Naive thymus-derived CD4-positive, alpha-beta T cell (primary cell): ENCODE data around the gene TMEM163. TPM values are rescaled to one million over a fixed set of nuclear protein-coding genes. Genes with fewer than 3 reads are reported as not detected.

ENCODE experiments used
- ATAC-seq: fragments of 150-1000 bp; cut with Tn5 transposase; 2 replicates; pipeline ENCODE4 v1.10.0; 2021; ENCODE audit warnings: mild to moderate bottlenecking, moderate library complexity
- CTCF ChIA-PET: fragments of 350-600 bp; sonication (Branson Sonifier 250); formaldehyde crosslinking; loops from one replicate; lab custom pipeline; 2021; ENCODE audit warnings: antibody characterized with exemption; lab: Charles Lee
- POLR2A ChIA-PET: fragments of 350-600 bp; sonication (Branson Sonifier 250); formaldehyde crosslinking; loops from one replicate; lab custom pipeline; 2021; ENCODE audit warnings: antibody characterized with exemption, inconsistent platforms; lab: Charles Lee
- DNase-seq, 9 donors: peaks; one replicate each; pipeline versions ENCODE4 v3.0.0 to v3.0.0-alpha.2; 2020 to 2022; ENCODE audit warnings: mixed read lengths in 1 of 9
- H3K27ac ChIP-seq: one replicate; pipeline ENCODE4 v1.7.0; 2013; ENCODE audit warnings: mild to moderate bottlenecking, low read depth, low read length, moderate library complexity
- H3K27me3 ChIP-seq, 2 donors: one replicate each; pipeline ENCODE4 v1.7.0; 2013; ENCODE audit warnings: low read length in 2 of 2, mild to moderate bottlenecking in 2 of 2, moderate library complexity in 2 of 2; ENCODE audit not compliant: control insufficient read depth in 2 of 2, insufficient read depth in 2 of 2
- H3K36me3 ChIP-seq, 3 experiments: 1 replicate in 2 of 3; 2 replicates in 1 of 3; pipeline ENCODE4 v1.7.0; 2013; ENCODE audit warnings: low read length in 3 of 3, mild to moderate bottlenecking in 3 of 3, moderate library complexity in 1 of 3; ENCODE audit not compliant: insufficient read depth in 3 of 3, control insufficient read depth in 2 of 3
- H3K4me1 ChIP-seq, 2 donors: one replicate each; pipeline ENCODE4 v1.7.0; 2013; ENCODE audit warnings: low read length in 2 of 2, mild to moderate bottlenecking in 2 of 2, moderate library complexity in 1 of 2; ENCODE audit not compliant: control insufficient read depth in 2 of 2, insufficient read depth in 2 of 2
- H3K4me3 ChIP-seq: 2 replicates; pipeline ENCODE4 v1.7.0; 2013; ENCODE audit warnings: mild to moderate bottlenecking, low read length
- H3K9me3 ChIP-seq, 3 experiments: 1 replicate in 2 of 3; 2 replicates in 1 of 3; pipeline ENCODE4 v1.7.0; 2013; ENCODE audit warnings: low read length in 3 of 3; ENCODE audit not compliant: control insufficient read depth in 2 of 3
- H3K27ac Mint-ChIP-seq, 9 donors: one replicate each; pipeline ENCODE4 v1.8.0; 2020 to 2022; ENCODE audit warnings: mixed read lengths in 9 of 9, mild to moderate bottlenecking in 8 of 9, moderate library complexity in 5 of 9, inconsistent platforms in 2 of 9
- H3K27me3 Mint-ChIP-seq, 5 donors: one replicate each; pipeline ENCODE4 v1.8.0; 2021 to 2022; ENCODE audit warnings: mixed read lengths in 5 of 5, mild to moderate bottlenecking in 1 of 5
- H3K36me3 Mint-ChIP-seq, 5 donors: one replicate each; pipeline ENCODE4 v1.8.0; 2020 to 2022; ENCODE audit warnings: mixed read lengths in 5 of 5, mild to moderate bottlenecking in 3 of 5, inconsistent platforms in 1 of 5
- H3K4me1 Mint-ChIP-seq, 7 donors: one replicate each; pipeline ENCODE4 v1.8.0; 2020 to 2022; ENCODE audit warnings: mixed read lengths in 7 of 7, mild to moderate bottlenecking in 3 of 7, inconsistent platforms in 1 of 7
- H3K4me3 Mint-ChIP-seq, 10 donors: one replicate each; pipeline ENCODE4 v1.8.0; 2020 to 2022; ENCODE audit warnings: mild to moderate bottlenecking in 10 of 10, mixed read lengths in 10 of 10, moderate library complexity in 6 of 10, inconsistent platforms in 2 of 10
- H3K9me3 Mint-ChIP-seq, 11 donors: one replicate each; pipeline ENCODE4 v1.8.0; 2020 to 2022; ENCODE audit warnings: mixed read lengths in 11 of 11, mild to moderate bottlenecking in 4 of 11, inconsistent platforms in 1 of 11, moderate library complexity in 1 of 11
- intact Hi-C, 2 donors: fragments of 100-400 bp; cut with micrococcal nuclease; formaldehyde crosslinking; loops; one replicate each; pipeline ENCODE4 v1.15.1; 2023
- polyA plus RNA-seq, 2 donors: library from polyadenylated mRNA; unstranded; fragments of 300-500 nt; fragmentation: Illumina TruSeq; gene quantifications; one replicate each; pipeline ENCODE4 v1.2.3, GENCODE V29; 2021
- total RNA-seq, 6 experiments: library from RNA in 5 of 6; stranded (reverse) in 5 of 6; gene quantifications; 1 replicate in 5 of 6; 2 replicates in 1 of 6; pipeline ENCODE4 v1.2.3 and lab custom pipeline; 2021 to 2026

Gene TMEM163
- total and polyA plus RNA-seq, 7 experiments from 2014 or later = 0.13 to 0.71 (median 0.21) TPM; not detected in 2

DNA sequence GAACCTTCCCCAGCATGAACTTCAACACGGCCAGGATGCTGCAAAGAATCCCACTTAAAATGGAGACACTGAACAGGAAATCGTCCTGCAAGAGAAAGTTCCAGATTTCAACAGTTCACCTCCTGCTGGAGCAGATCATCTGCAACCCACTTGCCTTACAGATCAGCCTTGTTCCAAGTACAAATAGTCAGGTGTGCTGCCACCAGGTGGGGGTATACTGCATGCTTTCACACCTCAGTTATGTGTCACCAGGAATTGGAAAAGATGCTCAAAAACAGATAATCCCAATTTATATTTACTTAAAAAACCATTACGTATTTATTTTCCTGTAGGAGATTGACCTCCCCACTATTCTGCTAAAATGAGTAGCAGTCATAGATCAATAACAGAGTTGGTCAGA is 252.7 kb downstream of the TMEM163 start:
- intact Hi-C loops = loop anchor here (1.0 to 5.0 kb wide), 3 partner anchors 226 to 432 kb away; no protein-coding TSS in a partner anchor
- no peak overlapping the region for H3K4me3 ChIP-seq
- no peaks in the 10 kb centered on the region for H3K4me1 ChIP-seq
- H3K9me3 Mint-ChIP-seq = peaks cover 0 to 2% (median 0%) of the 10 kb centered on the region in 11 donors
- ChIA-PET POLR2A (no interaction called here), CTCF (no interaction called here)
- H3K4me3 Mint-ChIP-seq = no peak overlapping the region
- H3K27me3 ChIP-seq = no peaks in the 10 kb centered on the region
- no peaks in the 10 kb centered on the region for H3K27me3 Mint-ChIP-seq
- H3K27ac Mint-ChIP-seq = peak overlapping the region in 1 of 9 donors; percentile 86
- H3K9me3 ChIP-seq = no peaks in the 10 kb centered on the region
- H3K4me1 Mint-ChIP-seq = no peaks in the 10 kb centered on the region
- ATAC-seq (no peak), DNase-seq (peak in 4 of 9 donors; percentile 14 to 31 (median 18))
- H3K27ac ChIP-seq = no peak overlapping the region
- H3K36me3 ChIP-seq = no peaks in the 10 kb centered on the region
- H3K36me3 Mint-ChIP-seq = no peaks in the 10 kb centered on the region

DNA sequence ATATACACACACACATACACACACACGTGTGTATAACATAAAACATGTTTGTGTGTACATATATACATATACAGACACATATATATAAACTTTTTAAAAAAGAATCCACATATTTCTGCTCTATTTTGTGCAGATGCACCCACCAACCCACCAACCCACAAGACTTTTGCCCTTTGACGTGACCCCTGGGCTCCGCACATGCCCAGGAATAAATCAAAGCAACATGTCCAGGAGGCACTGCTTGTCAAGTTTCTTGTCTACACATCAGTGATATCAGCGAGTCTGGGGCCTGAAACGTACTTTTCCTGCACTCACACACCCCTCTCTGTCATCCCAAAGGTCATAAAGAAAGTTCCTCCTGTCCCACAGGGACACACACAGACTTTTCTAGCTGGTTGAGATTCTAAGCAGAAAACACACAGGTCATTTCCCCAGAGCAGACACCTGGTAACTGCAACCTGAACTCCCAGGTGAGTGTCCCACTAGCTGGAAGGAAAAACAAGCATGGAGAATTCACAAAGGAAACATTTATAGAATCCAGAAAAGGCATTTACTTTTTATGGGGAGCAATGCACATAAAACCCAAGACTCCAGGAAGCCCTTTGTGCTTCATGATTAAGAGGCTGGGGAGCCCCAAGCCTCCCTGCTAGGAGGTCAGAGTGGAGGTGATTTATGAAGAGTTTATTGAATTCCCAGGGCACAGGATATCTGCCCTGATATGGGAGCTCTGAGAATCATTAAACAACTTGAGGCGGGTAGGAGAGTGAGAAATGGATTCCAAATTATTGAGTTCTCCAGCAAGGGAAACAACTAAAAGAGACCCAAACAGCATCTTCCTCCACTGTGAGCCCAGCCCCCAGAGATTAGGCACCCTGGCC is 253.3 kb downstream of the TMEM163 start:
- ATAC-seq (no peak), DNase-seq (no peak)
- Mint-ChIP-seq H3K36me3 (no peaks in the 10 kb centered on the region), H3K4me1 (no peaks in the 10 kb centered on the region), H3K27me3 (no peaks in the 10 kb centered on the region), H3K4me3 (no peak overlapping the region), H3K27ac (no peak overlapping the region), H3K9me3 (peaks cover 0 to 2% (median 0%) of the 10 kb centered on the region in 11 donors)
- H3K27ac ChIP-seq = no peak overlapping the region
- intact Hi-C loops = loop anchor here (1.0 to 5.0 kb wide), 3 partner anchors 227 to 433 kb away; no protein-coding TSS in a partner anchor
- no peaks in the 10 kb centered on the region for H3K36me3 ChIP-seq
- H3K4me3 ChIP-seq = no peak overlapping the region
- H3K9me3 ChIP-seq = no peaks in the 10 kb centered on the region
- H3K27me3 ChIP-seq = no peaks in the 10 kb centered on the region
- CTCF ChIA-PET = no interaction called here
- POLR2A ChIA-PET = no interaction called here
- H3K4me1 ChIP-seq = no peaks in the 10 kb centered on the region

DNA sequence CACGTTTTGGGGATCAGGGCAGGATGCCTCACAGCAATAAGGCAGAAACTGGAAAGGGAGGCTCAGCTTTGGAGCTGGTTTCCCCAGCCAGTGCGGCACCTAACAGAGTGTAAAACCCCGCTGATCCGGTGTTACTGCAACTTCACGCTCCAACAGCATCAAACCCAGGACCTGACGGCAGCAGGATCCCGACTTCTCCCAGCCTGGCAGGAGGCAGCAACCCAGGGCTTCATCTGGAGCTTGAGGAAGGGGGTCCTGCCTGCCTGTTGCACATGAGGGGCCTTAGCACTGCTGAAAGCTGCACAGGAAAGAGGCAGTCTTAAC is 255.1 kb downstream of the TMEM163 start:
- H3K4me1 ChIP-seq = no peaks in the 10 kb centered on the region
- Mint-ChIP-seq H3K4me3 (no peak overlapping the region), H3K9me3 (no peaks in the 10 kb centered on the region), H3K27ac (no peak overlapping the region), H3K27me3 (no peaks in the 10 kb centered on the region), H3K4me1 (no peaks in the 10 kb centered on the region), H3K36me3 (no peaks in the 10 kb centered on the region)
- CTCF ChIA-PET = no interaction called here
- intact Hi-C loops = no loop called here
- DNase-seq (no peak), ATAC-seq (no peak)
- H3K9me3 ChIP-seq = no peaks in the 10 kb centered on the region
- no peak overlapping the region for H3K4me3 ChIP-seq
- POLR2A ChIA-PET = no interaction called here
- H3K36me3 ChIP-seq = no peaks in the 10 kb centered on the region
- H3K27ac ChIP-seq = no peak overlapping the region
- no peaks in the 10 kb centered on the region for H3K27me3 ChIP-seq

DNA sequence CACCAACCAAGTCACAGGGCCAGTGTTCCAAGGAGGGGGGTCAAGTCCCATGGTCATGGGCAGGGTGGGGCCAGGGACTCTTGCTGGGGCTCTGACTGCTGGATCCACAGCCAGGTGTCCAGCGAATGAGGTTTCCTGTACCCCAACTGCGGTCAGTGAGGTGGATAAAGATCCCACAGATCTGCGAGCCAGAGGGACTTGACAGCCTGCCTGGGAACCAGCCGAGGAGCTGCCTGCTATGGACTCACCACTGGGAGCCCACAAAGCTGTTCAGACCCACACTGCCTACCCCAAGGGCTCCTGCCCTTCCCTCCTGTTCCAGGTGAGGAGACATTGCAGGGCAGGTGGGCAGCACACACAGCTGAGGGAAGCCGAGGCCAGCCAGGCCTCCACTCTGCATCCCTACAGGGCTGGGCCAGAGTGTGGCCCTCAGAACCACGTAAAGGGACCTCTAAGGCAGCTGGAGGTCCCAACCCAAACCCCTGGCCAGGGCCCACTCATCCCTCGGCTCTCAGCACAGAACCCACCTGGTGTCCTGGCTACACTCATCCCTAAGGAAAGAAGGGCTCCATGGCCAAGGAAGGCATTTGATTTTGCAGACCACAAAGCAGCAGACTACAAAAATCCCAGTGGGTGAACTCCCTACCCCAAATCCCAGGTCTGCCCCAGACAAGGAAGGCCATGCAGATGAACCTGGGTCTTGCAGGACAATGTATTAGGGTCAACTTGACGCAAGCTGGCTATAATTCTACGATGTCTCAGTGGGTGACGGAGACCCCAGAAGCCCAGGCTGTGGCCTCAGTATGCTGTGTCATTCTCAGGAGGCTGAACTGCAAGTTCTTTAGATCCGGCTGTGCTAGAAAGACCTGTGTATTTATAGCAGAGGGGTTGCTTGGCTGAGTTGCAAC is 255.8 kb downstream of the TMEM163 start:
- Histone ChIP-seq H3K4me3 (no peak overlapping the region), H3K9me3 (no peaks in the 10 kb centered on the region), H3K4me1 (no peaks in the 10 kb centered on the region), H3K27ac (no peak overlapping the region), H3K36me3 (no peaks in the 10 kb centered on the region), H3K27me3 (no peaks in the 10 kb centered on the region)
- ChIA-PET CTCF (interaction anchor here (1.4 kb wide), 1 partner anchor 12 kb away, joined by 8 read pairs; no protein-coding TSS in a partner anchor), POLR2A (no interaction called here)
- ATAC-seq (no peak), DNase-seq (no peak)
- Mint-ChIP-seq H3K4me1 (no peaks in the 10 kb centered on the region), H3K27ac (no peak overlapping the region), H3K9me3 (no peaks in the 10 kb centered on the region), H3K27me3 (no peaks in the 10 kb centered on the region), H3K4me3 (no peak overlapping the region), H3K36me3 (no peaks in the 10 kb centered on the region)
- intact Hi-C loops = no loop called here

DNA sequence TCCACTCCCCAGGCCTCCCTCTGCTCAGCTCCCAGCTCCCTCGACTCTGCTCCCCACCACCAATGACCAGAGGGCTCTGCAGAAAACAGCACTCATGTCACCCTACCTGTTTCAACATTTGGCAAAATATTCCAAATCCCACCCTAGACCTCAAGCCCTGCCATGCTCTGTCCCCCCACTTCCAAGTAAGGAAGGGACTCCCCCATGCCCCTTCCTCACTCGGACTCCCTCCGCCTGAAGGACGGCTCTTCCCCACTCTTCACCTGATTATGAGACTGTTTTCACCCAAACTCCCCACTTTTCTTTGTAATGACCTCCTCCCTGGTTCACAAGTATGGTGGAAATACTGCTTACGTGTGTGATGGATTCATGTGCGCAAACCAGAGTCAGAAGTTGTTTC is 256.5 kb downstream of the TMEM163 start:
- Histone ChIP-seq H3K36me3 (no peaks in the 10 kb centered on the region), H3K27ac (no peak overlapping the region), H3K27me3 (no peaks in the 10 kb centered on the region), H3K4me1 (no peaks in the 10 kb centered on the region), H3K4me3 (no peak overlapping the region), H3K9me3 (no peaks in the 10 kb centered on the region)
- Mint-ChIP-seq H3K36me3 (no peaks in the 10 kb centered on the region), H3K27ac (no peak overlapping the region), H3K27me3 (no peaks in the 10 kb centered on the region), H3K4me3 (no peak overlapping the region), H3K4me1 (no peaks in the 10 kb centered on the region), H3K9me3 (no peaks in the 10 kb centered on the region)
- DNase-seq (no peak), ATAC-seq (no peak)
- intact Hi-C loops = no loop called here
- CTCF ChIA-PET = interaction anchor here (1.4 kb wide), 1 partner anchor 11 kb away, joined by 8 read pairs; no protein-coding TSS in a partner anchor
- POLR2A ChIA-PET = no interaction called here

DNA sequence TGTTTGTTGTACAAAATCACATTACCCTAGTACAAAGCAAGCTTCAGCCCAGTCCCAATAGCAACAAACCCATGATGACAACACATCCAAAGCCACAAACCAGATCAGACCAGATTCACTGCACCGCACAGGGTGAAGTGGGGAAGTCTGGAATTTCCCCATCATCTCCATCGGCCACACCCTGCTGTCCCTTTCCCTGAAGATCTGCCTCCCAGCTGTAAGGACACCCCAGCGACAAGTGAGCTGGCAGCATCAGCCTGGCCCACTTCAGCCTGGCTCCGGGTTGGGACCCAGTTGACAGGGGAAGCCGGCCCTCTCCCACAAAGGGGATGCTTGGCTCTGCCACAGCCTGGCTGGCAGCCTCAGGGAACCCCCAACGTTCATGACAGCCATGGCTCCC is 257.3 kb downstream of the TMEM163 start:
- intact Hi-C loops = no loop called here
- Histone ChIP-seq H3K4me3 (no peak overlapping the region), H3K27me3 (no peaks in the 10 kb centered on the region), H3K36me3 (no peaks in the 10 kb centered on the region), H3K4me1 (no peaks in the 10 kb centered on the region), H3K9me3 (no peaks in the 10 kb centered on the region), H3K27ac (no peak overlapping the region)
- ATAC-seq (peak; percentile 10), DNase-seq (no peak)
- ChIA-PET POLR2A (no interaction called here), CTCF (interaction anchor here (1.0 kb wide), 1 partner anchor 437 kb away, joined by 5 read pairs; no protein-coding TSS in a partner anchor)
- no peaks in the 10 kb centered on the region for H3K9me3 Mint-ChIP-seq
- no peaks in the 10 kb centered on the region for H3K27me3 Mint-ChIP-seq
- H3K36me3 Mint-ChIP-seq = no peaks in the 10 kb centered on the region
- no peak overlapping the region for H3K27ac Mint-ChIP-seq
- H3K4me3 Mint-ChIP-seq = no peak overlapping the region
- H3K4me1 Mint-ChIP-seq = no peaks in the 10 kb centered on the region
